MCF 10A (cell line): ENCODE data around the gene ASPHD2. TPM values are rescaled to one million over a fixed set of nuclear protein-coding genes. Genes with fewer than 3 reads are reported as not detected.
A peak's percentile ranks its signal among the peaks of the same experiment; 100 is the strongest.

Experiments
- BruUV-seq: library from RNA; stranded (reverse); fragments of 400-500 nt; replicated peaks from 2 replicates; lab custom pipeline; 2021; lab: Mats Ljungman, UMichigan
- CTCF ChIA-PET: fragments of 300-600 bp; sonication (Branson Sonifier 250); formaldehyde crosslinking; extraction: SDS; loops from one replicate; lab custom pipeline; 2021; ENCODE audit warnings: antibody characterized with exemption, inconsistent platforms; lab: Yijun Ruan, JAX
- POLR2A ChIA-PET: fragments of 300-600, 350-650 bp; sonication (Branson Sonifier 250); formaldehyde crosslinking; extraction: SDS; loops from one replicate; lab custom pipeline; 2020; ENCODE audit warnings: antibody characterized with exemption, inconsistent platforms; lab: Yijun Ruan, JAX
- DNase-seq: peaks from one replicate; pipeline ENCODE4 v3.0.0-alpha.2; 2018; ENCODE audit not compliant: unreplicated experiment
- H3K27ac Mint-ChIP-seq: one replicate; pipeline ENCODE4 v1.8.0; 2022; ENCODE audit warnings: mild to moderate bottlenecking, low read depth, mixed read lengths; ENCODE audit not compliant: unreplicated experiment
- H3K27me3 Mint-ChIP-seq: one replicate; pipeline ENCODE4 v1.8.0; 2022; ENCODE audit warnings: mixed read lengths; ENCODE audit not compliant: insufficient read depth, unreplicated experiment
- H3K36me3 Mint-ChIP-seq: one replicate; pipeline ENCODE4 v1.8.0; 2022; ENCODE audit warnings: mild to moderate bottlenecking, moderate library complexity, mixed read lengths; ENCODE audit not compliant: insufficient read depth, unreplicated experiment
- H3K4me1 Mint-ChIP-seq: one replicate; pipeline ENCODE4 v1.8.0; 2022; ENCODE audit warnings: mixed read lengths; ENCODE audit not compliant: insufficient read depth, unreplicated experiment
- H3K4me3 Mint-ChIP-seq: one replicate; pipeline ENCODE4 v1.8.0; 2022; ENCODE audit warnings: mild to moderate bottlenecking, moderate library complexity, mixed read lengths; ENCODE audit not compliant: unreplicated experiment
- H3K9me3 Mint-ChIP-seq: one replicate; pipeline ENCODE4 v1.8.0; 2022; ENCODE audit warnings: mixed read lengths; ENCODE audit not compliant: unreplicated experiment
- intact Hi-C: fragments of 100-400 bp; cut with micrococcal nuclease; formaldehyde crosslinking; loops from 2 replicates; pipeline ENCODE4 v1.14.1; 2022
- total RNA-seq: library from RNA; stranded (reverse); gene quantifications from 2 replicates; pipeline ENCODE4 v1.2.3, GENCODE V29; 2022
- TF ChIP-seq, protein P1 (sequence below): fragments of 200-600 bp; IDR thresholded peaks from one replicate; pipeline ENCODE4 v1.8.0; 2022; ENCODE audit warnings: antibody characterized with exemption, mild to moderate bottlenecking; ENCODE audit not compliant: unreplicated experiment

Gene ASPHD2
- total RNA-seq, 1 experiment from 2014 or later, result 4.8 TPM

DNA sequence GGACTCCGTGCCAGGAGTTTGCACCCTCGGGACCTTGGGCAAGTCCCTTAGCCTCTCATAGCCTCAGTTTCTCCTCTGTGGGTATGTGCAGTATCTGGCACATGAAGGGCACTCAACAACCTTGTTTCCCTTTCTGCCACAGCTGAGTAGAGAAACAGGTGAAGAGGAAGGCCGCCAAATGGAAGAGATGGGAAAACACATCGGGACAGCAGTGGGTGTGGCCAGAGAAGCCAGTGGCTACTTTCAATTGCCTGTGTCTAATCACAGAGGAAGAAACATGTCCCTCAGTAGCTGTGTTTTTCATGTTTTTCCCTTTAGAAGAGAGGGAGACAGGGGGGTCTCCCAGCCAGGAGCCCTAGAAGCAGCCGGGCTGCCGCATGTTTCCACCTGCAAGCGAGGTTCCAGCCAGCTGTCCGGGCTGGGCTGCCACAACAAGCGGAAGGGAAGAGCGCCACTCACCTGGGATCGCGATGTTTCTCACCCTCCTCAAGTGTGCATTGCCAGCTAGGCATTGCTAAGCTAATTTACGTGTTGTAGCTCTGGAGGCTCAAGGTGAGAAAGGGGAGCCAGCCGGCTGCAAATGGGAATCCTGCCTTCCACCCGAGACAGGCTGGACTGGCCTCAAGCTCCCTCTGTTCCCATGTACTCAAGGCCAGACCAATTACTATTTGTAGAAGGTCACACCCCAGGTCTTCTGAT lies 16.7 kb downstream of the ASPHD2 start:
- POLR2A ChIA-PET, result no interaction called here
- Mint-ChIP-seq H3K27ac (no peak overlapping the region), H3K36me3 (peaks cover 5% of the 10 kb centered on the region), H3K4me3 (no peak overlapping the region), H3K27me3 (no peaks in the 10 kb centered on the region), H3K4me1 (no peaks in the 10 kb centered on the region), H3K9me3 (no peaks in the 10 kb centered on the region)
- CTCF ChIA-PET, result interaction anchor here (0.6 kb wide), 1 partner anchor 91 kb away, joined by 6 read pairs; no protein-coding TSS in a partner anchor
- no peak for DNase-seq
- TF ChIP-seq, protein P1, sequence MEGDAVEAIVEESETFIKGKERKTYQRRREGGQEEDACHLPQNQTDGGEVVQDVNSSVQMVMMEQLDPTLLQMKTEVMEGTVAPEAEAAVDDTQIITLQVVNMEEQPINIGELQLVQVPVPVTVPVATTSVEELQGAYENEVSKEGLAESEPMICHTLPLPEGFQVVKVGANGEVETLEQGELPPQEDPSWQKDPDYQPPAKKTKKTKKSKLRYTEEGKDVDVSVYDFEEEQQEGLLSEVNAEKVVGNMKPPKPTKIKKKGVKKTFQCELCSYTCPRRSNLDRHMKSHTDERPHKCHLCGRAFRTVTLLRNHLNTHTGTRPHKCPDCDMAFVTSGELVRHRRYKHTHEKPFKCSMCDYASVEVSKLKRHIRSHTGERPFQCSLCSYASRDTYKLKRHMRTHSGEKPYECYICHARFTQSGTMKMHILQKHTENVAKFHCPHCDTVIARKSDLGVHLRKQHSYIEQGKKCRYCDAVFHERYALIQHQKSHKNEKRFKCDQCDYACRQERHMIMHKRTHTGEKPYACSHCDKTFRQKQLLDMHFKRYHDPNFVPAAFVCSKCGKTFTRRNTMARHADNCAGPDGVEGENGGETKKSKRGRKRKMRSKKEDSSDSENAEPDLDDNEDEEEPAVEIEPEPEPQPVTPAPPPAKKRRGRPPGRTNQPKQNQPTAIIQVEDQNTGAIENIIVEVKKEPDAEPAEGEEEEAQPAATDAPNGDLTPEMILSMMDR, result no peak
- BruUV-seq, result no TSS peak
- intact Hi-C loops, result no loop called here

DNA sequence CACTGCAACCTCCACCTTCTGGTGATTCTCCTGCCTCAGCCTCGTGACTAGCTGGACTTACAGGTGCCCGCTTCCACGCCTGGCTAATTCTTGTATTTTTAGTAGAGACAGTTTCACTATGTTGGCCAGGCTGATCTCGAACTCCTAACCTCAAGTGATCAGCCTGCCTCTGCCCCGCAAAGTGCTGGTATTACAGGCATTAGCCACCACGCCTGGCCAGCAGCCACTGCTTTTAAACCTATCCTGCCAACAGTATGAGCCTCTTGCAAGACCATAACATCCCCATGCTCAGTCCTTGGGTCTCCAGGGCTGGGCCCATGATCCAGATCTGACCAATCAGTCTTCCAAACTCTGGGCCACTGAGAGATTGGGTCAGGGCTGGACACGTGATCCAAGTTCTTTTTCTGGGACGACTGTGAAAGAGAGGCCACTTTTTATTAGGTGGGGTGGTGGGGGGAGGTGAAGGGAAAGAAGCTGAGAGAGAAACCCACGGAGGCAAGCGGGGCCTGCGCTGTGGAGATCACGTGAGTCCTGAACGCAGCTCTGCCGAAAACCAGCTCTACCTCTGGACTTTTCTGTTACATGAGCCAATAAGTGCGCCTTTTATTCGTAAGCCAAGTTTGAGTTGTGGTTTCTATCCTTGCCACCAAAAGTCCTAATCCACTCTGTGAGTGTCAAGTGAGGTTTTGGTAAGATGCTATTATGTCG lies 17.9 kb downstream of the ASPHD2 start:
- BruUV-seq, result no TSS peak
- no peak for DNase-seq
- no peaks in the 10 kb centered on the region for H3K27me3 Mint-ChIP-seq
- H3K4me3 Mint-ChIP-seq, result no peak overlapping the region
- H3K27ac Mint-ChIP-seq, result no peak overlapping the region
- intact Hi-C loops, result no loop called here
- H3K9me3 Mint-ChIP-seq, result no peaks in the 10 kb centered on the region
- CTCF ChIA-PET, result interaction anchor here (0.6 kb wide), 2 partner anchors 38 to 72 kb away, joined by 3 to 4 read pairs; no protein-coding TSS in a partner anchor
- TF ChIP-seq, protein P1, result no peak
- POLR2A ChIA-PET, result no interaction called here
- H3K36me3 Mint-ChIP-seq, result peaks cover 14% of the 10 kb centered on the region
- no peaks in the 10 kb centered on the region for H3K4me1 Mint-ChIP-seq

DNA sequence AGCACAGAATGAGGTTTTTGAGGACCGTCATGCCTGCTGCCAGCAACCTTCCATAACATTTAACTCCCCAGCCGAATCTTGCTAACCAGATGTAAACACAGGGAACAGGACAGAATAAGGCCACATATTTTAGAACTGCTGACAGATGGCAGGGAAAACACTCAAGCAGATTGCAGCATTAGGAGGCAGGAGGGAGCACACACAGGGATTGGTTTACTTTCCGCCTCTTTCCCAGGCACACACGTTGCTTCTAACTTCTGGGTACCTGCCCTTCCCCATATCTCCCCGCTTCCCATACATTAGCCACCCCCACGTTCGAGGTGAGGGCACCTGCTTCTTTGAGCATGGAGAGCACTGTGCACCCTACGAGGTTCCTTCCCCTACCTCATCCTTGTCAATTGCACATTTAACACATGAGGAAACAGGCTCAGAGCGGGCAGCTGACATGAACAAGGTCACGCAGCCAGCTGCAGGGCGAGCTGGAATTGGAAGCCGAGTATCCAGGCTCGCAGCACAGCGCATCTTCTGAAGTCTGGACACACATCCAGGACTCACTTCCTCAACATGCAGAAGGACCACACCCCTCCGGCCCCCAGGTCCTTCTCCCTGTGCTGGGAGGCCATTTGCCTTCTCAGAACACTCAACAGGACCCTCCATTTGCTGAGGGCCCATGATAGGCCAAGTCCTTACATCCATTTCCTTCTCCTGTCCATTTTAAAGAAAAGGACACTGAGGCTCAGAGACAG lies 18.7 kb downstream of the ASPHD2 start:
- CTCF ChIA-PET, result interaction anchor here (0.6 kb wide), 1 partner anchor 37 kb away, joined by 4 read pairs; no protein-coding TSS in a partner anchor

More for the DNA sequence above, 18.7 kb downstream of the ASPHD2 start:
- intact Hi-C loops, result no loop called here
- Mint-ChIP-seq H3K9me3 (no peaks in the 10 kb centered on the region), H3K27ac (peak overlapping the region; percentile 54), H3K4me3 (no peak overlapping the region), H3K4me1 (no peaks in the 10 kb centered on the region), H3K36me3 (peaks cover 22% of the 10 kb centered on the region), H3K27me3 (no peaks in the 10 kb centered on the region)
- POLR2A ChIA-PET, result no interaction called here
- DNase-seq, result no peak
- BruUV-seq, result no TSS peak
- TF ChIP-seq, protein P1, result no peak
